ENCODE measurements around the gene MAGI1.

MAGI1 gene

DNA sequence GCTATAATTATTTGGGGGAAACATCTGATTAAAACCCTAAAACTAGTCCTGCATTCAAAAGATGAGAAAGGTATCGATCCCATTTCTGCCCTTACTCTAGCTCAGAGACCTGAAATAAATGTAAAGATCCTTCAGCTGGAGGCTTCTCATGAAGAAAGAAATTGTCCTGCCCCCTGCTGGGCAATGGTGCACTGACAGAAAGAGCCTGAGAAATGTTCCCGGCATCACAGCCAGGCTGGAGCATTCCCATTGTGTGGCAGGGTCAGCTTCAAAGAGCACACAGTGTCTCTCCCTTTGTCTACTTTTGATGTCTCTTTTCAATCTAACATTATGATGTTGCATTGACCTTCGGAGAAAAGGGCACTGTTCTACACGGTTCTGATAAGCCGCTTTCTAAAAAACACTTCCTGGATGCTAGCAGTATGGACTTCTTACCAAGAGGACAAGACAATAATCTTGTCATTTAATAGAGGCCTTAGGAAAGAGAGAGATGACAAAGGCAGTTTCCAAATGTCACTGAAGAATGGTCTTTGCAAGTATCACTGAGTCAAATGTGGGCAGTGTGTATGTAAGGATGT is 287.5 kb downstream of the MAGI1 start:
- TF ChIP-seq SPI1 (IDR thresholded peaks at IDR 0.05; ENCODE audit: borderline replicate concordance, low read depth) (no peak), CTCF (IDR thresholded peaks at IDR 0.05; ENCODE audit: insufficient read depth, low read length) (peak; percentile 22)
- DNase-seq (ENCODE audit: low read depth in 1 of 2, low spot score in 1 of 2): peak in 1 of 2 experiments; percentile 2
- Histone ChIP-seq H3K4me3 (replicated peaks; ENCODE audit: insufficient read depth, low read length) (no peak overlapping the region), H3K27ac (replicated peaks) (no peak overlapping the region), H3K27me3 (ENCODE audit: insufficient read depth, poor library complexity, severe bottlenecking) (no peaks in the 10 kb centered on the region)

- no peak overlapping the region for H3K27ac ChIP-seq (replicated peaks)
- no peak overlapping the region for H3K4me3 ChIP-seq (replicated peaks; ENCODE audit: insufficient read depth, low read length)
- DNase-seq (ENCODE audit: low read depth in 1 of 2, low spot score in 1 of 2): no peak
- H3K27me3 ChIP-seq (ENCODE audit: insufficient read depth, poor library complexity, severe bottlenecking): no peaks in the 10 kb centered on the region
- TF ChIP-seq REST (IDR thresholded peaks at IDR 0.05; ENCODE audit: insufficient replicate concordance, low read depth) (no peak), GABPA (IDR thresholded peaks at IDR 0.05; ENCODE audit: low read depth) (no peak)
Observed at GRCh38 chr3:65749066-65749465, 289.7 kb downstream of the MAGI1 start.

DNA sequence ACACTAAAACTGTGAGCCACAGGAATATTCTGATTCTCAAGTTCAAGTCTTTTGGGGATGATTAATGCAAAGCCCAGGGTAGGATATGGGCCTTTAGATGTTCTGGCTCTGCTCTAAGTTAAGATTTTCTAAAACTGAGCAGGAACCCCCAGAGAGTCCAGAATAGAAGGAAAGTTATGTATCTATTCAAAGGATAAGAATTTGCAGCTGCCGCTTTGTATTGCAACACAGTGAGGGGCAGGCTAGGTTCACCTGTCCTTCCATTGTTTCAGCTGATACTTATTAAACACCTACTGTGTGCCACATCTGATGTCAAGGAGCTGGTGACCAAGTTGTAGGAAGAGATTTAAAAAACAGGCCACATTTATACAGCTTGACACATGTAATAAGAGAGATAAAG is 290.4 kb downstream of the MAGI1 start:
- TF ChIP-seq POLR2AphosphoS5 (IDR thresholded peaks at IDR 0.05; ENCODE audit: low read depth) (no peak), SPI1 (IDR thresholded peaks at IDR 0.05; ENCODE audit: borderline replicate concordance, low read depth) (no peak), REST (IDR thresholded peaks at IDR 0.05; ENCODE audit: insufficient replicate concordance, low read depth) (no peak), GABPA (IDR thresholded peaks at IDR 0.05; ENCODE audit: low read depth) (no peak), CTCF (IDR thresholded peaks at IDR 0.05; ENCODE audit: insufficient read depth, low read length) (no peak)
- H3K27ac ChIP-seq (replicated peaks): no peak overlapping the region
- H3K4me3 ChIP-seq (replicated peaks; ENCODE audit: insufficient read depth, low read length): no peak overlapping the region
- no peaks in the 10 kb centered on the region for H3K27me3 ChIP-seq (ENCODE audit: insufficient read depth, poor library complexity, severe bottlenecking)
- DNase-seq (ENCODE audit: low read depth in 1 of 2, low spot score in 1 of 2): no peak

GRCh38 chr3:65746848-65747247 is 291.9 kb downstream of the MAGI1 start:
- no peak overlapping the region for H3K27ac ChIP-seq (replicated peaks)
- TF ChIP-seq CTCF (IDR thresholded peaks at IDR 0.05; ENCODE audit: insufficient read depth, low read length) (no peak), REST (IDR thresholded peaks at IDR 0.05; ENCODE audit: insufficient replicate concordance, low read depth) (no peak), GABPA (IDR thresholded peaks at IDR 0.05; ENCODE audit: low read depth) (no peak), SPI1 (IDR thresholded peaks at IDR 0.05; ENCODE audit: borderline replicate concordance, low read depth) (no peak), POLR2AphosphoS5 (IDR thresholded peaks at IDR 0.05; ENCODE audit: low read depth) (no peak)
- H3K27me3 ChIP-seq (ENCODE audit: insufficient read depth, poor library complexity, severe bottlenecking): no peaks in the 10 kb centered on the region
- H3K4me3 ChIP-seq (replicated peaks; ENCODE audit: insufficient read depth, low read length): no peak overlapping the region
- DNase-seq (ENCODE audit: low read depth in 1 of 2, low spot score in 1 of 2): no peak

Measured in HL-60 (cell line).